Neutrophil (primary cell): ENCODE measurements around the gene LMO1.

Source experiments
- H3K27ac ChIP-seq: fragments of 200-600 bp; sonication (generic); 2 replicates; pipeline ENCODE4 v1.5.1; 2016; ENCODE audit warnings: mild to moderate bottlenecking, moderate library complexity
- H3K27me3 ChIP-seq: fragments of 200-600 bp; sonication (generic); 2 replicates; pipeline ENCODE4 v1.6.0; 2016; ENCODE audit warnings: mild to moderate bottlenecking
- H3K36me3 ChIP-seq: fragments of 200-600 bp; sonication (generic); 2 replicates; pipeline ENCODE4 v1.5.1; 2017
- H3K4me1 ChIP-seq, 2 experiments: fragments of 200-600 bp in 1 of 2; sonication (generic) in 1 of 2; 1 replicate in 1 of 2; 2 replicates in 1 of 2; pipeline versions ENCODE4 v1.5.1 to v1.6.1; 2013 to 2016; ENCODE audit warnings: low read depth in 1 of 2, low read length in 1 of 2, mild to moderate bottlenecking in 1 of 2, moderate library complexity in 1 of 2; ENCODE audit not compliant: control insufficient read depth in 1 of 2, insufficient read depth in 1 of 2
- H3K4me3 ChIP-seq, 2 experiments: fragments of 200-600 bp in 1 of 2; sonication (generic) in 1 of 2; 1 replicate in 1 of 2; 2 replicates in 1 of 2; pipeline ENCODE4 v1.5.1; 2013 to 2016; ENCODE audit warnings: low read depth in 1 of 2, low read length in 1 of 2, mild to moderate bottlenecking in 1 of 2, moderate library complexity in 1 of 2
- H3K9me3 ChIP-seq: fragments of 200-600 bp; sonication (generic); 2 replicates; pipeline ENCODE4 v1.5.1; 2016
- CTCF ChIP-seq: fragments of 200-600 bp; sonication (generic); IDR thresholded peaks from 2 replicates; pipeline ENCODE4 v1.5.1; 2016; ENCODE audit warnings: antibody characterized with exemption

LMO1 gene

DNA sequence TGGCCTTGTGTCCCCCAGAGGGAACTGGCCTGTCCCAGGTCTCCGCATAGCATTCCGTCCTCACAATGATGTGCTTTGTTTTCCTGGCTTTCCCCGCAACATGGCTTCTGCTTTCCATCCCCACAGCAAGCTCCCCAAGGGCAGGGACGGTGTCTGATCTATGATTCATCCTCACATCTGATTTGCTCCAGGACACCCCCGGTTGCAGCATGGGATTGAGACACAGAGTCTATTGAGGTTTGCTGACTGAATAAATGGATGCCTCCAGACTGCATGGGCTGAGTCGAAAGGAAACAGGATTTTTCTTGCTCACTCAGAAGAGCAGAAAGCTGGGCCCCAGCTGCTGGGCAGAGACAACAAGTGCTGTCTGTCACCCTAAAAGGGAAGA, 40.2 kb downstream of the LMO1 start:
- H3K27me3 ChIP-seq, result no peaks in the 10 kb centered on the region
- H3K27ac ChIP-seq, result no peak overlapping the region
- H3K4me3 ChIP-seq, result no peak overlapping the region
- H3K36me3 ChIP-seq, result no peaks in the 10 kb centered on the region
- H3K9me3 ChIP-seq, result no peaks in the 10 kb centered on the region
- no peaks in the 10 kb centered on the region for H3K4me1 ChIP-seq
- no peak for TF ChIP-seq CTCF

- H3K36me3 ChIP-seq, result no peaks in the 10 kb centered on the region
- H3K4me1 ChIP-seq, result no peaks in the 10 kb centered on the region
- no peak overlapping the region for H3K4me3 ChIP-seq
- no peak for TF ChIP-seq CTCF
- H3K9me3 ChIP-seq, result no peaks in the 10 kb centered on the region
- H3K27ac ChIP-seq, result no peak overlapping the region
- no peaks in the 10 kb centered on the region for H3K27me3 ChIP-seq
These were observed 40.7 kb downstream of the LMO1 start for GRCh38 chr11:8222820-8223512.

DNA sequence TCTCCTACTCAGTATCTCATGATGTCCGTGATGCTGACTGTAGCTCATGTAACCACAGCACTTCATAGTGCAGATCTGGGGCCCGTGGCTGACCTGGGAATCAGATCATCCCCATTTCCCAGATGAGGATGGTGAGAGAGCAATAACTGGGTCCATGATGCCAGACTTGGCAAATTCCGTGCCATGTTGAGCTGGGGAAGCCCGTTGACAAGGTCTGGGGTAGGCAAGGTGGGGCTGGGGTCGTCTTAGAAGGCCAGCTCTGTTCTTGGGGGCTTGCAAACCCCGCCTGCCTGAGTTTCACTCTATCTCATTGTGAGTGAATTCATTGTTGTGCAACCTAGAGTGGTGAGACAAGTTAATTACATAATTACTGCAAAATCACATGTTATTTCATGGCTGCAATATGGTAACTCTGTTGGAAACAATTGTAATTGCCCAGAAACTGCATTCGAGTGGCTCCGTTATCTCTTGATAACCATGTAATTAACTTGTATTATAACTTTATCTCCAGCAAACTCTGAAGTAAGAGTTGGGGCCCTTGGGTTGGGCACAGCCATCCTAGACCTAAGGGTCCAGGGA, 41.7 kb downstream of the LMO1 start:
- H3K27ac ChIP-seq, result no peak overlapping the region
- no peaks in the 10 kb centered on the region for H3K27me3 ChIP-seq
- no peaks in the 10 kb centered on the region for H3K9me3 ChIP-seq
- no peaks in the 10 kb centered on the region for H3K36me3 ChIP-seq
- no peak for TF ChIP-seq CTCF
- H3K4me1 ChIP-seq, result no peaks in the 10 kb centered on the region
- no peak overlapping the region for H3K4me3 ChIP-seq

GRCh38 chr11:8221046-8221723, 42.5 kb downstream of the LMO1 start:
- Histone ChIP-seq H3K27me3 (no peaks in the 10 kb centered on the region), H3K9me3 (no peaks in the 10 kb centered on the region), H3K36me3 (no peaks in the 10 kb centered on the region), H3K4me3 (no peak overlapping the region), H3K4me1 (no peaks in the 10 kb centered on the region), H3K27ac (no peak overlapping the region)
- no peak for TF ChIP-seq CTCF

DNA sequence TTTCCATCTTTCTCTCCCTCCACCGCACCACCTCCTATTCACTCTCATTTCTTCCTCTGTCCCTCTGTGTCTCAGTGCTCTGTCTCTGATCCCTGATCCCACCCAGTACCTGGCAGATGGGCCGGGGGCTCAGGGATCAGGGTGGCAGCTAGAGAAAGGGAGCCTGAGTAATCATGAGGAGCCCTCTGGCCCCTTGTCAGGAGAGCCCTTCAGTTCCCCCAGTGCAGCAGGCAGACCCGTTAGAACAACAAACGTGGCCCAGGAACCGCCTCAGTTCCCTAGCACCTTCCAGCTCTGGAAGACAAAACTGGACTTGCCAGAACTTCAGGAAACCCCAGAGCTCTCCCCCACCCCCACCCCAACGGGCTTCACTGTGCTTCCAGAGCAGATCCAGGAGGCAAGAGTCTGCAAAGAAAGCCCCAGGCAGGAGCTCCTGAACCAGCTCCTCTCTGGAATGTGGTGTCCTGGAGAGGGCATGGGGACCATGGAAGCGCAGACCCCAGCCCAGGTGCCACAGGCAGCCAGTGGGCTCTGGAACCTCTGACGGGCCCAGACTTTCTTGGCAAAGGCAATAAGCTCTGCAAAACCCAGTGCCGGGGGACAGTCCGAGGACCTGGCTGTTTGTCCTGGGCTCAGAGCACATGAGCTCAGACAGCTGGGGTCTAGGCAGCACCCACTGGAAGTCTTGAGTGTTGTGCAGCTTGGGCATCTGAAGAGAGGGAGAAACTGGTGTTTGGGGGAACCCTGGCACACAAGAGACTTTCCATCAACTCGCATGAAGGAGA, 43.2 kb downstream of the LMO1 start:
- no peak for TF ChIP-seq CTCF

More for the DNA sequence above, 43.2 kb downstream of the LMO1 start:
- Histone ChIP-seq H3K4me3 (no peak overlapping the region), H3K27ac (no peak overlapping the region), H3K4me1 (no peaks in the 10 kb centered on the region), H3K36me3 (no peaks in the 10 kb centered on the region), H3K9me3 (no peaks in the 10 kb centered on the region), H3K27me3 (no peaks in the 10 kb centered on the region)
